CD8-positive, alpha-beta memory T cell (primary cell): ENCODE measurements around the gene AGPAT1. TPM values are rescaled to one million over a fixed set of nuclear protein-coding genes. Genes with fewer than 3 reads are reported as not detected.
"Not testable (repeated sequence)": the region's sequence is repeated elsewhere in the genome, so short reads cannot be mapped to it uniquely, and the experiment has no call there.

Source experiments
- CTCF ChIA-PET: fragments of 350-600 bp; sonication (Branson Sonifier 250); formaldehyde crosslinking; loops from one replicate; lab custom pipeline; 2021; ENCODE audit warnings: antibody characterized with exemption; lab: Charles Lee
- POLR2A ChIA-PET: fragments of 350-600 bp; sonication (Branson Sonifier 250); formaldehyde crosslinking; loops from one replicate; lab custom pipeline; 2021; ENCODE audit warnings: antibody characterized with exemption; lab: Charles Lee
- DNase-seq, 5 donors: peaks; one replicate each; pipeline versions ENCODE4 v3.0.0 to v3.0.0-alpha.2; 2020 to 2022; ENCODE audit warnings: mixed read lengths in 1 of 5
- H3K27ac ChIP-seq: one replicate; pipeline ENCODE4 v1.7.0; 2013; ENCODE audit warnings: low read depth, mild to moderate bottlenecking, low read length, moderate library complexity
- H3K27me3 ChIP-seq: 2 replicates; pipeline ENCODE4 v1.7.0; 2013; ENCODE audit warnings: low read length, mild to moderate bottlenecking; ENCODE audit not compliant: insufficient read depth, poor library complexity, severe bottlenecking
- H3K36me3 ChIP-seq: 2 replicates; pipeline ENCODE4 v1.7.0; 2013; ENCODE audit warnings: mild to moderate bottlenecking, low read length, moderate library complexity; ENCODE audit not compliant: insufficient read depth
- H3K4me1 ChIP-seq: 2 replicates; pipeline ENCODE4 v1.7.0; 2013; ENCODE audit warnings: mild to moderate bottlenecking, low read length, moderate library complexity; ENCODE audit not compliant: insufficient read depth
- H3K4me3 ChIP-seq: 2 replicates; pipeline ENCODE4 v1.7.0; 2013; ENCODE audit warnings: mild to moderate bottlenecking, low read length
- H3K9me3 ChIP-seq: 2 replicates; pipeline ENCODE4 v1.7.0; 2013; ENCODE audit warnings: mild to moderate bottlenecking, low read length
- H3K27ac Mint-ChIP-seq, 8 donors: one replicate each; pipeline ENCODE4 v1.8.0; 2020 to 2021; ENCODE audit warnings: mixed read lengths in 8 of 8, mild to moderate bottlenecking in 6 of 8, inconsistent platforms in 3 of 8, moderate library complexity in 3 of 8
- H3K27me3 Mint-ChIP-seq, 2 donors: one replicate each; pipeline ENCODE4 v1.8.0; 2020 to 2021; ENCODE audit warnings: mixed read lengths in 2 of 2, mild to moderate bottlenecking in 1 of 2, moderate library complexity in 1 of 2
- H3K36me3 Mint-ChIP-seq, 3 donors: one replicate each; pipeline ENCODE4 v1.8.0; 2020 to 2021; ENCODE audit warnings: mixed read lengths in 3 of 3, inconsistent platforms in 1 of 3, mild to moderate bottlenecking in 1 of 3
- H3K4me1 Mint-ChIP-seq, 3 donors: one replicate each; pipeline ENCODE4 v1.8.0; 2020 to 2021; ENCODE audit warnings: mixed read lengths in 3 of 3, inconsistent platforms in 1 of 3, mild to moderate bottlenecking in 1 of 3
- H3K4me3 Mint-ChIP-seq, 7 donors: one replicate each; pipeline ENCODE4 v1.8.0; 2020 to 2021; ENCODE audit warnings: mixed read lengths in 7 of 7, mild to moderate bottlenecking in 6 of 7, moderate library complexity in 4 of 7, inconsistent platforms in 2 of 7
- H3K9me3 Mint-ChIP-seq, 5 donors: one replicate each; pipeline ENCODE4 v1.8.0; 2020 to 2022; ENCODE audit warnings: mixed read lengths in 5 of 5, mild to moderate bottlenecking in 3 of 5, moderate library complexity in 2 of 5, inconsistent platforms in 1 of 5
- polyA plus RNA-seq: library from polyadenylated mRNA; unstranded; fragments of 300-500 nt; fragmentation: Illumina TruSeq; gene quantifications from one replicate; pipeline ENCODE4 v1.2.3, GENCODE V29; 2021
- total RNA-seq, 2 experiments: library from RNA; stranded (reverse); gene quantifications; one replicate each; pipeline ENCODE4 v1.2.3, GENCODE V29; 2021

The AGPAT1 gene
- total and polyA plus RNA-seq, 3 experiments from 2014 or later: 23.5 to 42.6 (median 42.5) TPM

DNA sequence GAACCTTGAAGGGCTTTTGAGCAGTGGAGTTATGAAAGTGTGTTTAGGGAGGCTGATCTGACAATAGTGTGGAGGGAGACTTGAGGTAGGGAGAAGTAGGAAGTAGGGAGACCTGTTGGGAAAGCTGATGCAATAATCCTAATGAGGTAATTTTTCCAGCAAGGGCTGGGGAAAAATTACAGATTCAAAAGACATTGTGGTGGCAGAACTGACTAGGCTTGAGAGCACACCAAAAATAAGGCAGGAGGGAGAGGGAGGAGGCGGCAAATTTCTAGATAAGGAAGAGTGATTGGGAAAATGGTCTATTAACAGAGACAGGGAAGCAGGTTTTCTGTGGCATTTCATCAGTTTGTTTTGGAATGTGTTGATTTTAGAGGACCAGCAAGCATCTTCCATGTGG lies 29.6 kb downstream of the AGPAT1 start:
- H3K4me3 Mint-ChIP-seq: peak overlapping the region in 1 of 7 donors; percentile 0
- H3K27me3 Mint-ChIP-seq: peaks cover 28 to 53% of the 10 kb centered on the region in 2 donors
- peaks cover 0 to 8% (median 0%) of the 10 kb centered on the region in 5 donors for H3K9me3 Mint-ChIP-seq
- peaks cover 23 to 36% (median 33%) of the 10 kb centered on the region in 3 donors for H3K4me1 Mint-ChIP-seq
- H3K27ac ChIP-seq: no peak overlapping the region
- CTCF ChIA-PET: no interaction called here
- peaks cover 0 to 8% (median 0%) of the 10 kb centered on the region in 3 donors for H3K36me3 Mint-ChIP-seq
- no peaks in the 10 kb centered on the region for H3K27me3 ChIP-seq
- no peak for DNase-seq
- H3K9me3 ChIP-seq: no peaks in the 10 kb centered on the region
- H3K27ac Mint-ChIP-seq: no peak overlapping the region
- POLR2A ChIA-PET: interaction anchor here (0.6 kb wide), 1 partner anchor 11 kb away, joined by 4 read pairs; no protein-coding TSS in a partner anchor
- H3K4me1 ChIP-seq: no peaks in the 10 kb centered on the region
- no peaks in the 10 kb centered on the region for H3K36me3 ChIP-seq
- no peak overlapping the region for H3K4me3 ChIP-seq

GRCh38 chr6:32144238-32144637 lies 31.6 kb downstream of the AGPAT1 start:
- H3K27ac Mint-ChIP-seq, DNase-seq, H3K9me3 Mint-ChIP-seq, H3K4me3 ChIP-seq, H3K27ac ChIP-seq, H3K36me3 ChIP-seq, H3K27me3 ChIP-seq, POLR2A ChIA-PET, H3K9me3 ChIP-seq, H3K4me1 ChIP-seq, H3K36me3 Mint-ChIP-seq, H3K4me3 Mint-ChIP-seq: not testable (repeated sequence)
- peaks cover 16 to 26% (median 20%) of the 10 kb centered on the region in 3 donors for H3K4me1 Mint-ChIP-seq
- H3K27me3 Mint-ChIP-seq: peaks cover 24 to 42% of the 10 kb centered on the region in 2 donors
- CTCF ChIA-PET: interaction anchor here (1.1 kb wide), 1 partner anchor 18 kb away, joined by 3 read pairs; no protein-coding TSS in a partner anchor

DNA sequence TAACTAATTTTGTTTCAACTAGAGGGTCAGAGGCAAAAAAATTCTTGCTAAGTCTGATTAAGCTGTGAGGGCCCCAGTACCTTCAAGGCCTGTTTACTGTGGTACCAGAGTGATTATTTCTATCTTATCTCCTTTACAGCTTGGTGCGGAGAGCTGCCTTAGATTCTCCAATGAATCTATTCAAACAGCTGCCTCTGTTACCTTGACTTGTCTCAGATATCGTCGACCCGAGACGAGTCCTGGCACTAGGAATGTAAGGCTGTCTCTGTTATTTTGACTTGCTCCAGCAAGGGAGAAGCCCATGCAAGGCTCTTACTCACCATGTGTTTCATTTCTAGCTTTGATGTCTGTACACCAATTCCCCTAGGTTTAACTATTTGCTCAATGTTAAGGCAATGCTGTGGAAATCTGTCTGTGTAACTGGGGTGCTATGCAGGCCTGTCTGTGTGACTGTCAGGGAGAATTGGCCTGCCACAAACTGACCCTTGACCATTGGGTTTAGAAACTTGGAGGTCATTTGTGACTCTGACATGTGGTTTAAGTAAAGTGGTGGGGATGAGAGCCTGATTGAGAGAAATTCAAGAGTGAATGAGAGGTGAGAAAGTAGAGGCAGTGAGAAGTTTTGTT lies 35.4 kb downstream of the AGPAT1 start:
- H3K9me3 Mint-ChIP-seq: no peaks in the 10 kb centered on the region
- DNase-seq: no peak
- peak overlapping the region in 1 of 8 donors; percentile 63 for H3K27ac Mint-ChIP-seq
- no peaks in the 10 kb centered on the region for H3K36me3 Mint-ChIP-seq
- H3K4me3 Mint-ChIP-seq: no peak overlapping the region
- H3K4me1 ChIP-seq: no peaks in the 10 kb centered on the region
- H3K9me3 ChIP-seq: no peaks in the 10 kb centered on the region
- H3K36me3 ChIP-seq: no peaks in the 10 kb centered on the region
- H3K27me3 Mint-ChIP-seq: peaks cover 11% of the 10 kb centered on the region in 2 donors
- no peak overlapping the region for H3K27ac ChIP-seq
- ChIA-PET POLR2A (no interaction called here), CTCF (no interaction called here)
- H3K4me1 Mint-ChIP-seq: no peaks in the 10 kb centered on the region
- H3K4me3 ChIP-seq: no peak overlapping the region
- no peaks in the 10 kb centered on the region for H3K27me3 ChIP-seq

- no peaks in the 10 kb centered on the region for H3K4me1 Mint-ChIP-seq
- no peak overlapping the region for H3K4me3 ChIP-seq
- no peaks in the 10 kb centered on the region for H3K4me1 ChIP-seq
- no peaks in the 10 kb centered on the region for H3K27me3 ChIP-seq
- CTCF ChIA-PET: interaction anchor here (1.8 kb wide), 1 partner anchor 9 kb away, joined by 9 read pairs; no protein-coding TSS in a partner anchor
- H3K36me3 Mint-ChIP-seq: no peaks in the 10 kb centered on the region
- no peak for DNase-seq
- H3K27me3 Mint-ChIP-seq: peaks cover 11 to 14% of the 10 kb centered on the region in 2 donors
- POLR2A ChIA-PET: no interaction called here
- no peaks in the 10 kb centered on the region for H3K9me3 ChIP-seq
- H3K4me3 Mint-ChIP-seq: no peak overlapping the region
- no peaks in the 10 kb centered on the region for H3K9me3 Mint-ChIP-seq
- no peak overlapping the region for H3K27ac Mint-ChIP-seq
- no peak overlapping the region for H3K27ac ChIP-seq
- no peaks in the 10 kb centered on the region for H3K36me3 ChIP-seq
Measured at GRCh38 chr6:32139590-32139989, 36.3 kb downstream of the AGPAT1 start.

DNA sequence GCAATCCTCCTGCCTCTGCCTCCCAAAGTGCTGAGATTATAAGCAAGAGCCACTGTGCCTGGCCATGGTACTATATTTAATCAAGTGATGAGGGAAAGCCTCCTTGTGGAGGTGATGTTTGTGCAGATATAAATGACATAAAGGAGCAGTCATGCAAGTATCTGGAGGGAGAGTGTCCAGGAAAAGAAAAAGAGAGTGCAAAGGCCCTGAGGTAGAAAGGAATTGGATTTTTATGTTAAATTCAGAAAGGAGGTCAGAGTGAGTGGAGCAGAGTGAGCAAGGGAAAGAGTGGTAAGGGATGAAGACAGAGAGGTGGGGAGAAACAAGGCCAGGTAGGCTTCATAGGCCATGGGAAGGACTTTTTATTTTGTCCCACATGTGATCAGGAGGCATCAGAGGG lies 38.4 kb downstream of the AGPAT1 start:
- H3K4me3 ChIP-seq: no peak overlapping the region
- Mint-ChIP-seq H3K4me3 (no peak overlapping the region), H3K36me3 (no peaks in the 10 kb centered on the region), H3K27me3 (peaks cover 15 to 17% of the 10 kb centered on the region in 2 donors), H3K4me1 (no peaks in the 10 kb centered on the region), H3K9me3 (no peaks in the 10 kb centered on the region), H3K27ac (no peak overlapping the region)
- CTCF ChIA-PET: no interaction called here
- no peaks in the 10 kb centered on the region for H3K27me3 ChIP-seq
- POLR2A ChIA-PET: no interaction called here
- no peaks in the 10 kb centered on the region for H3K9me3 ChIP-seq
- no peak for DNase-seq
- H3K4me1 ChIP-seq: no peaks in the 10 kb centered on the region
- H3K27ac ChIP-seq: no peak overlapping the region
- H3K36me3 ChIP-seq: no peaks in the 10 kb centered on the region

- Mint-ChIP-seq H3K9me3 (no peaks in the 10 kb centered on the region), H3K36me3 (peaks cover 0 to 4% (median 3%) of the 10 kb centered on the region in 3 donors), H3K27me3 (peaks cover 4 to 11% of the 10 kb centered on the region in 2 donors), H3K27ac (peak overlapping the region in 1 of 8 donors; percentile 6), H3K4me1 (peaks cover 15 to 17% (median 16%) of the 10 kb centered on the region in 3 donors), H3K4me3 (no peak overlapping the region)
- POLR2A ChIA-PET: no interaction called here
- H3K27me3 ChIP-seq: no peaks in the 10 kb centered on the region
- CTCF ChIA-PET: no interaction called here
- no peak overlapping the region for H3K4me3 ChIP-seq
- DNase-seq: no peak
- no peak overlapping the region for H3K27ac ChIP-seq
- H3K36me3 ChIP-seq: no peaks in the 10 kb centered on the region
- peaks cover 11% of the 10 kb centered on the region for H3K4me1 ChIP-seq
- no peaks in the 10 kb centered on the region for H3K9me3 ChIP-seq
Measured at GRCh38 chr6:32133786-32134185, 42.1 kb downstream of the AGPAT1 start.

GRCh38 chr6:32132110-32132509 lies 43.8 kb downstream of the AGPAT1 start:
- H3K27ac ChIP-seq: no peak overlapping the region
- CTCF ChIA-PET: no interaction called here
- H3K4me3 ChIP-seq: no peak overlapping the region
- DNase-seq: no peak
- no peaks in the 10 kb centered on the region for H3K27me3 ChIP-seq
- peaks cover 5 to 11% of the 10 kb centered on the region in 2 donors for H3K27me3 Mint-ChIP-seq
- H3K4me1 Mint-ChIP-seq: peaks cover 30 to 33% (median 31%) of the 10 kb centered on the region in 3 donors
- POLR2A ChIA-PET: interaction anchor here (0.6 kb wide), 1 partner anchor 11 kb away, joined by 6 read pairs; no protein-coding TSS in a partner anchor
- no peak overlapping the region for H3K27ac Mint-ChIP-seq
- H3K4me3 Mint-ChIP-seq: peak overlapping the region in 4 of 7 donors; percentile 1 to 68 (median 24)
- H3K36me3 Mint-ChIP-seq: peaks cover 0 to 14% (median 3%) of the 10 kb centered on the region in 3 donors
- no peaks in the 10 kb centered on the region for H3K9me3 ChIP-seq
- peaks cover 2% of the 10 kb centered on the region for H3K36me3 ChIP-seq
- H3K4me1 ChIP-seq: peaks cover 22% of the 10 kb centered on the region
- no peaks in the 10 kb centered on the region for H3K9me3 Mint-ChIP-seq

DNA sequence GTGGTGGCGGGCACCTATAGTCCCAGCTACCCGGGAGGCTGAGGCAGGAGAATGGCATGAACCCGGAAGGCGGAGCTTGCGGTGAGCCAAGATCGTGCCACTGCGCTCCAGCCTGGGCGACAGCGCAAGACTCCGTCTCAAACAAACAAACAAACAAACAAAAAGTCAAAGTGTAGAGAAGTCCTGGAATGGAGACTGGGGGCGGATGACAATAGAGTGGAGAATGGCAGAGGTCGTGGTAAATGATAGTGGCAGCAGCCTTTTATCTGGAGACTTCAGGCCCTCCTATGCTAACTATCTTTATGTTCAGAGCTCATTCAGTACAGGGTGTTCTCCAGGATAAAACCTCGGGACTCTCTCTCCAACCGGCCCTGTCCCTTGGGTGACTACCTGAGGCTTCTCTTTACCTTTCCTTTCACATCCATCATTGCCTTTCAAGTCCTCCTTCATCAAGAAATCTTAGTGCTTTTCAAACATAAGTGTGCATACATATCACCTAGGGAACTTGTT lies 44.4 kb downstream of the AGPAT1 start:
- POLR2A ChIA-PET: interaction anchor here (0.6 kb wide), 1 partner anchor 12 kb away, joined by 6 read pairs; no protein-coding TSS in a partner anchor
- H3K27ac Mint-ChIP-seq: peak overlapping the region in 1 of 8 donors; percentile 47
- peak overlapping the region in 6 of 7 donors; percentile 28 to 74 (median 56) for H3K4me3 Mint-ChIP-seq
- Histone ChIP-seq H3K4me3 (no peak overlapping the region), H3K4me1 (peaks cover 28% of the 10 kb centered on the region), H3K27me3 (no peaks in the 10 kb centered on the region), H3K9me3 (no peaks in the 10 kb centered on the region), H3K36me3 (peaks cover 5% of the 10 kb centered on the region), H3K27ac (peak overlapping the region; percentile 17)
- no peaks in the 10 kb centered on the region for H3K9me3 Mint-ChIP-seq
- peaks cover 6 to 11% of the 10 kb centered on the region in 2 donors for H3K27me3 Mint-ChIP-seq
- peaks cover 0 to 20% (median 3%) of the 10 kb centered on the region in 3 donors for H3K36me3 Mint-ChIP-seq
- CTCF ChIA-PET: interaction anchor here (3.1 kb wide), 1 partner anchor 64 kb away, joined by 18 read pairs; no protein-coding TSS in a partner anchor
- peaks cover 36 to 39% (median 37%) of the 10 kb centered on the region in 3 donors for H3K4me1 Mint-ChIP-seq
- no peak for DNase-seq
